NOMO-1 treated with DMSO at 0.1 percent for 48 hours (cell line): Measurements from ENCODE around the gene NTN4.
"Not testable (repeated sequence)": the region's sequence is repeated elsewhere in the genome, so short reads cannot be mapped to it uniquely, and the experiment has no call there.

Experiments
- DNase-seq: peaks from one replicate; lab custom pipeline; 2025; ENCODE audit not compliant: unreplicated experiment; lab: John Stamatoyannopoulos, UW

NTN4 gene

DNA sequence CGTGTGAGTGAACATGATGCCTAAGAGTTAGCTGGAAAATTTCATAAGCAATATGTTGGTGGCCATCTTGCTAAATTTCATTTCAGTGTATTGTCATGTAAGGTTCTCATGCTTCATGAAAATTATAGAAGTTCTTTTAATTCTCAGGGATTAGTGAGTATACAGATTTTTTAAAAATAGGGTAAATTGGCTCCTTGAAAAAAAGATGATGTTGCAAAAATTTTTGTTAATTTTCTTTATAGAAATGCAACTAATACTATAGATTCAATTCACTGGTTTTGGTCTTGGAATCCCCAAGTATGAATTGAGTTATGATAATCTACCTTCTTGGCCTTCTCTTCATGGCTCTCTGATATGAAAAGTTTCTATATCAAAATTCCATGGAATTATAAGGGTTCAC lies 75.4 kb downstream of the NTN4 start:
- no peak for DNase-seq

GRCh38 chr12:95712269-95712668 lies 78.3 kb downstream of the NTN4 start:
- DNase-seq = no peak

GRCh38 chr12:95710386-95710785 lies 80.2 kb downstream of the NTN4 start:
- DNase-seq = no peak

DNA sequence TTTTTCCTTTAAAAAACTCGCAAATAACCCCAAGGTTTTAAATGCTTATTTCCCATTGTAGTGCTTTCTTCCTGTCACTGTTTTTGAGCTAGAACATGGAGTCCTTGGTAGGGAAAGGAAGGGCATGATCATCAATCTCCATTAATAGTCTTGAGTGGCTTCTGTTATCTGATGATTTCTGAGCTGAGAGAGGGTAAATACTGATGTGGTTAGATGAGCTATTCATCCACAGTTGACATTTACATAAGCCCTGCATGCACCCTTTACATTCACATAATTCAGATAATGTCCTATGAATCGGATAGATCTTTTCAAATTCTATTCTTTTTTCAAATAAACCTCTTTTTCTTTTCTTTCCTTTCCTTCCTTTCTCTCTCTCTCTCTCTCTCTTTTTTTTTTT lies 81.4 kb downstream of the NTN4 start:
- no peak for DNase-seq

- DNase-seq = no peak
Measured at GRCh38 chr12:95705143-95705542, 85.4 kb downstream of the NTN4 start.

DNA sequence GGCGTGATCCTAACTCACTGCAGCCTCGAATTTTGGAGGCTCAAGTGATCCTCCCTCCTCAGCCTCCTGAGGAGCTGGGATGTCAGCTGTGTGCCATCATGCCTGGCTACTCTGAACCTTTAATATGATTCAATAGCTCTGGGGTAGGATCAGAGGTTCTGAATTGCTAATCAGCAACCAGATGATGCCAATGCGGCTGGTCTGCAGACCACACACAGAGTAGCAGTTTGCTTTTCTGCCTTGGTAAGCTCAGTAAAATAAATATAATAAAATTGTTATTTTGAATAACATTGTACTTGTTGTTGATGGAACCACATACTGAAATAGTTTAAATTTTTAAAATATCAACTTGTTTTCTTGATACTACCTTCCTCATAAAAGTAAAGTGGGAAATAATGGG lies 86.6 kb downstream of the NTN4 start:
- DNase-seq = no peak

GRCh38 chr12:95701722-95702418 lies 88.7 kb downstream of the NTN4 start:
- DNase-seq = no peak

GRCh38 chr12:95701275-95701674 lies 89.3 kb downstream of the NTN4 start:
- peak; percentile 13 for DNase-seq

GRCh38 chr12:95700316-95700785 lies 90.2 kb downstream of the NTN4 start:
- DNase-seq = peak; percentile 49

GRCh38 chr12:95699579-95699978 lies 91.0 kb downstream of the NTN4 start:
- no peak for DNase-seq

DNA sequence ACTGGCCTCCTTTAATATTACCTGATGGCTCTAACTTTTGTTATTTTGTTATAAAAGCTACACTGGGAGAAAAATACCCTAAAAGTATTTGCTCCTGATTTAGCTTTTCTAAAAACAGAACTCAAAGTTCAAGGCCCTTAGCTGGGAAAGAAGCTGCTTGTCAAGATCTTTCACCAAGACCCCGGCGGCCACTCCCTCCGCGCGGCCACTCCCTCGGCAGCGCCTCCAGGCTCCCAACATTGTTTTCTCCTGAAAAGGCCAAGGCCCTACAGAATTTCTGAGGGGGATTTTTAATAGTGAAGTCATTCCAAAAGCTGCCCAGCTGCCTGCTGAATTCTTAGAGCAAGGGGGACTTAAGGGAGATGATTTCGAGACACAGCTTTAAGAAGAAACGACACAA lies 96.4 kb downstream of the NTN4 start:
- no peak for DNase-seq

GRCh38 chr12:95693689-95694088 lies 96.9 kb downstream of the NTN4 start:
- DNase-seq = no peak

DNA sequence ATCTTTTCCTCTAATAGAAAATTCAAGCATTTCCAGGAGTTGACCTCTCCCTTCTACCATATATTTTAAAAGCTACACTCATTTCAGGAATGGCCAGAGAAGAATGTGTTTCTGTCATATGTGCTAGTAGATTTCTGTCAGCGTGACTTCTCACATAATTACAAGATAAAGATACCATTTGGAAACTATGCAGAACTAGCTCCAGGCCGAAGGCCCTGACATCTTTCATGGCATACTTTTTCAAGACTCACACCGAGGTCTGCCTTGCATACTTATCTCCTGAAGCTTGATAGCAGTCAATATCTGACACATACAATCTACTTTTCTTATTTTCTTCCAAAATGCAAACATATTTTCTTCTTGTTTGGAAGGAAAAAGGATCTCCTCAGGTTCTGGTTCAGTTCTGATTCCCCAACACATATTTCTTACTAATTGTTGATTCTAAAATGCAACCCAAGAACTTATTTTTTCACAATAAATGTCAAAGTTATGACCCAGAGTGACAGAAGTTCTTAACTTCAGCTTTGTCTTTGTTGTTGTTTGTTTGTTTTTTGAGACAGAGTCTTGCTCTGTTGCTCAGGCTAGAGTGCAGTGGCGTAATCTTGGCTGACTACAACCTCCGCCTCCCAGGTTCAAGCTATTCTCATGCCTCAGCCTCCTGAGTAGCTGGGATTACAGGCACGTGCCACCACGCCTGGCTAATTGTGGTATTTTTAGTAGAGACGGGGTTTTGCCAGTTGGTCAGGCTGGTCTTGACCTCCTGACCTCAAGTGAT lies 99.5 kb downstream of the NTN4 start:
- no peak for DNase-seq

- DNase-seq = no peak
Measured at GRCh38 chr12:95687937-95688336, 102.6 kb downstream of the NTN4 start.

- no peak for DNase-seq
Measured at GRCh38 chr12:95683418-95683817, 107.1 kb downstream of the NTN4 start.

DNA sequence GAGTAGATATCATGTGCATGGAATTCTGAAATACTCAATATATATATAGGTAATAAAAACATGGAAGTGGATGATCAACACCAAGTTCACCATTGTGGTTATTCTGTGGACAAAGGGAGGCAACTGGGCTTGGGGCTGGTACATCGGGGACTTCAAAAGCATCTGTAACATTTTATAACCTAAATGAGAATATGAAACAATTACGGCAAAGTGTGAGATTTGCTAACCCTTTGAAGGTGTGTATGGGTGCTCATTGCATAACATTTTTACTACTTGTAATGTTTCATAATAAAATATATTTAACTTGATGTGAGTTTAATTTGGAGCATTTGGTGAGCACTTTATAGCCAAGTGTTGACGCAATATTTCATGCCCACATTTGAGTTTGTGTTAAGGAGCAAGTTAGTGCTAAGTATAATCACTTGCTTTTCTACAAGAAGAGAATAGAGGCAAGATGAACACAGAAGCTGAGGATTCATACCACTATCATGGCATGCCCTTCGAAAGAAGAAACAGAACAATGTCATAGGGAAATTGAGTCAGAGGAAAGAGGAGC lies 109.3 kb downstream of the NTN4 start:
- DNase-seq = no peak

- DNase-seq = no peak
Measured at GRCh38 chr12:95678684-95679083, 111.9 kb downstream of the NTN4 start.

GRCh38 chr12:95677782-95678181 lies 112.8 kb downstream of the NTN4 start:
- DNase-seq = not testable (repeated sequence)

DNA sequence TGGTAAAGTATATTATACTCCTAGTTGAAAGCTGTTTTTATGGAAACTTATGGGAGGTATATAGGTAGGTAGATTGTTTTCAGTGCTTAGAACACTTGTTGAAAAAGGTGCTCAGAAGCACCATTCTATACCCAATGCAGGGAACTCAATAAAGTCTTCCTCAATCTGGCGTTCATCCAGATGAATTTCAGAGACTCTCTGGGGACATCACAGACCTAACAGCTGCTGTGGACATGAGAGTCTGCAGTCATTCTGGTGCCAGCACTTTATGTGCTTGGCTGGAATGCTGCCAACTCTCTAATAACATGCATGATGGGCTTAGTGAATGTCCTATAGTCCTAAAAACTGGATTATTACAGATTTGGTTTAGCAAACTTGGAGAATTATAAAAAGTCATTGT lies 115.9 kb downstream of the NTN4 start:
- no peak for DNase-seq

- no peak for DNase-seq
Measured at GRCh38 chr12:95674163-95674562, 116.4 kb downstream of the NTN4 start.

GRCh38 chr12:95673576-95673975 lies 117.0 kb downstream of the NTN4 start:
- DNase-seq = no peak

GRCh38 chr12:95672166-95672565 lies 118.4 kb downstream of the NTN4 start:
- no peak for DNase-seq
